Lower leg skin (tissue), 3 donors: ENCODE data around the gene MR1.

Source experiments
- POLR2A ChIP-seq, 2 donors: fragments of 450-650 bp; IDR thresholded peaks; one replicate each; pipeline ENCODE4 v1.6.1; 2016 to 2017; ENCODE audit warnings: antibody characterized with exemption in 2 of 2, mild to moderate bottlenecking in 1 of 2, moderate library complexity in 1 of 2
- TF ChIP-seq, protein P1 (sequence below), 3 donors: fragments of 450-650 bp; IDR thresholded peaks; one replicate each; pipeline ENCODE4 v1.5.1; 2016; ENCODE audit warnings: antibody characterized with exemption in 3 of 3, mild to moderate bottlenecking in 3 of 3, moderate library complexity in 2 of 3

DNA sequence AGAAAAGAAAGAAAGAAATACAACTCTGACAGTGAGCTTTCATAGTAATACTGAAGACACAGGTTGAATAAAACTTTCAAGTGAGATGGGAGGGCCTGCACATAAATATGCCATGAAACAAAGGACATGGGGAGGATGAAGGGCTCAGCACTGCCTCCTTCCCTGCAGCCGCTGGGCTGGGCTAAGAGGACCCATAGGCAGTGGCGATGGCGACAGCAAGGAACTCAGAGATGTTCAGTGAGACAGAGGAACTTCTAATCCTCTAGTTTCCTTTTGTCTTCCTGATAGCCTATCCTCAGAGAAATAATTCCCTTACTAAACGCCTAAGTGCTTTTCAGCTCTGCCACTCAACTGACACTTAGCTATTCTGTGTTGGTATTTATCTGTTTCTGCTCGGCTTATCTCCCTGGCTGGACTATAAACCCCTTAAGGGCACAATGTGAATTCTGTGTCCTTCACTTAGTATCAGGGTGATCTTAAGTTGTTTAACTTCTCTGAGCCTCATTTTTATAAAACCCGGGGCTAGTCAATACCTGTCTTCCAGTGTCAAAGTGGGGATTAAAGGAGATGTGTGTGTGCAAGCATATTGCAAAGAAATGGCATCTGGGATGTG lies 30.3 kb downstream of the MR1 start:
- TF ChIP-seq POLR2A (IDR thresholded peaks at IDR 0.05) = no peak
- TF ChIP-seq, protein P1, sequence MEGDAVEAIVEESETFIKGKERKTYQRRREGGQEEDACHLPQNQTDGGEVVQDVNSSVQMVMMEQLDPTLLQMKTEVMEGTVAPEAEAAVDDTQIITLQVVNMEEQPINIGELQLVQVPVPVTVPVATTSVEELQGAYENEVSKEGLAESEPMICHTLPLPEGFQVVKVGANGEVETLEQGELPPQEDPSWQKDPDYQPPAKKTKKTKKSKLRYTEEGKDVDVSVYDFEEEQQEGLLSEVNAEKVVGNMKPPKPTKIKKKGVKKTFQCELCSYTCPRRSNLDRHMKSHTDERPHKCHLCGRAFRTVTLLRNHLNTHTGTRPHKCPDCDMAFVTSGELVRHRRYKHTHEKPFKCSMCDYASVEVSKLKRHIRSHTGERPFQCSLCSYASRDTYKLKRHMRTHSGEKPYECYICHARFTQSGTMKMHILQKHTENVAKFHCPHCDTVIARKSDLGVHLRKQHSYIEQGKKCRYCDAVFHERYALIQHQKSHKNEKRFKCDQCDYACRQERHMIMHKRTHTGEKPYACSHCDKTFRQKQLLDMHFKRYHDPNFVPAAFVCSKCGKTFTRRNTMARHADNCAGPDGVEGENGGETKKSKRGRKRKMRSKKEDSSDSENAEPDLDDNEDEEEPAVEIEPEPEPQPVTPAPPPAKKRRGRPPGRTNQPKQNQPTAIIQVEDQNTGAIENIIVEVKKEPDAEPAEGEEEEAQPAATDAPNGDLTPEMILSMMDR (IDR thresholded peaks at IDR 0.05) = no peak
